Measurements from ENCODE around the gene NR0B2. TPM values are rescaled to one million over a fixed set of nuclear protein-coding genes. Genes with fewer than 3 reads are reported as not detected.

NR0B2 gene
- total and polyA plus RNA-seq, 7 donors, result 0.06 to 1.1 (median 0.23) TPM; not detected in 1

DNA sequence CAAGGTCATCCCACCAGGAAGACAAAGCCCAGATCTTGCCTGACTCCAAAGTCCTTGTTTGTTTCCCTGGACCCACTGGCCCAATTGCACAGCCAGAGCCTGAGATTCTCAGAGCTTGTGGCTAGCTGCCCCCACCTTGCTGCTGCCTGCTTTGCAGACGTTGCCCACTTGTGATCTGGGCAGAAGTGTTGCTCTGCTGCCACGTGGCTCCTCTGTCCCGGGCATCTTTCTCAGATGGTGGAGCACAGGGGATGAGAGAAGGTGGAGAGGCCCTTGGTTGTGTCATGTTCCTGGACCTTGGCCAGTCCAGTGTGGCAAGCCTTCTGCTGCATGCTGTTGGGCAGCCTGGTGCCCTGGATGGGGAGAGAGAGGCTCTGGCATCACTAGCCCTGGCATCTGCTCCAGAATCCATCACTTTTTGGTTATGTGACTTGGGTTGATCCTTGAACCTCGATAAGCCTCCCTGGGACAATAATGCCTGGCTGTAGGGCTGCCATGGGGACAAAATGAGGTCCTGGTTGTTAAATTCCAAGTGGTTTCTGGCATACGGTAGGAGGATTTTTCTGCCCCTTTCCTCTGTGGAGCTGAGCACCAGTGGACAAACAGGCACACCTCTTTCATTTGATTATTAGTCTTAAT, 1.5 kb upstream of the NR0B2 start:
- 45 to 51% (median 51%) methylated on average over 5 of the region's 5 CpGs for WGBS, 3 donors
- Histone ChIP-seq H3K27ac (no peak overlapping the region), H3K4me1 (peaks cover 10% of the 10 kb centered on the region), H3K36me3 (ENCODE audit: insufficient read depth in 1 of 2, low read depth in 1 of 2) (no peaks in the 10 kb centered on the region), H3K9me3 (no peaks in the 10 kb centered on the region), H3K4me3 (no peak overlapping the region), H3K27me3 (ENCODE audit: insufficient read depth in 3 of 3, low read length in 2 of 3) (no peaks in the 10 kb centered on the region)
- ATAC-seq, result peak in 3 of 4 donors; percentile 56 to 74 (median 56)
- intact Hi-C loops (cut with DNase I), result no loop called here
- DNase-seq, result peak; percentile 50 to 69
- TF ChIP-seq CTCF (IDR thresholded peaks at IDR 0.05), result no peak

- DNase-seq (no peak), ATAC-seq (peak in 2 of 4 donors; percentile 2 to 14)
- Histone ChIP-seq H3K27me3 (ENCODE audit: insufficient read depth in 3 of 3, low read length in 2 of 3) (no peaks in the 10 kb centered on the region), H3K4me1 (peaks cover 10% of the 10 kb centered on the region), H3K27ac (peak overlapping the region; percentile 70), H3K36me3 (ENCODE audit: insufficient read depth in 1 of 2, low read depth in 1 of 2) (no peaks in the 10 kb centered on the region), H3K9me3 (no peaks in the 10 kb centered on the region), H3K4me3 (peak overlapping the region; percentile 41)
- 69 to 74% (median 73%) methylated on average over 5 of the region's 5 CpGs for WGBS, 3 donors
- intact Hi-C loops (cut with DNase I), result no loop called here
- no peak for TF ChIP-seq CTCF (IDR thresholded peaks at IDR 0.05)
These were observed 404 bp downstream of the NR0B2 start for GRCh38 chr1:26913389-26913753.

- DNase-seq, result no peak
- no peaks in the 10 kb centered on the region for H3K9me3 ChIP-seq
- H3K4me1 ChIP-seq, result peaks cover 10% of the 10 kb centered on the region
- no peak overlapping the region for H3K4me3 ChIP-seq
- no peak overlapping the region for H3K27ac ChIP-seq
- WGBS, 3 donors, result 52 to 67% (median 63%) methylated on average over 2 of the region's 2 CpGs
- H3K27me3 ChIP-seq (ENCODE audit: insufficient read depth in 3 of 3, low read length in 2 of 3), result no peaks in the 10 kb centered on the region
- no peak for ATAC-seq
- intact Hi-C loops (cut with DNase I), result no loop called here
- no peaks in the 10 kb centered on the region for H3K36me3 ChIP-seq (ENCODE audit: insufficient read depth in 1 of 2, low read depth in 1 of 2)
- no peak for TF ChIP-seq CTCF (IDR thresholded peaks at IDR 0.05)
These were observed 1.7 kb downstream of the NR0B2 start for GRCh38 chr1:26912147-26912490.

DNA sequence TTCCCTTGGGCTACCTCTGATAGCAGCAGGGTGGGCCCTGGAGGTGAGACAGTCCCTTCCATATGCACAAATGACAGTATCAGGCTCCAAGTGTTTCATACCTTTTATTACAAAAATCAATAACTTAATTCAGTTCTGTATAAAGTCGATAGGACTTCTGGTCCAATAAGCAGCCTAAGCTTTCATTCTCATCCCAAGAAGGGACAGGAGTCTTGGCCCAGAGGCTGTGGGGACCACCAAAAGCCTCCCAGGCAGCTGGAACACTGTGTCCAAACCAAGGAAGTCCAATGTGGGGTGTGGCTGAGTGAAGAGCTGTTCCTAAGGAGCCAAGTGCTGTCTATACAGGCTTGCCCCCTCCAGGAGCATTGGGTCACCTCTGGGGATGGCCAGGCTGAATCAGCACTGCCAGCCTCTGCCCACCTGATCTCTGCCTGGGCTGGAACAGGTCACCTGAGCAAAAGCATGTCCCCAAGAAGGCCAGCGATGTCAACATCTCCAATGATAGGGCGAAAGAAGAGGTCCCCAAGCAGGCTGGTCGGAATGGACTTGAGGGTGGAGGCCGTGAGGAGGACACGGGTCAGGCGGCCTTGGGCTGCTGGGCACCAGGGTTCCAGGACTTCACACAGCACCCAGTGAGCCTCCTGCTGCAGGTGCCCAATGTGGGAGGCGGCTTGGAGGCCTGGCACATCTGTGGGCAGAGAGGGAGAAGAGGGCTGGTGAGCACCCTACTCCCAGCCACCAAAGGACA, 2.2 kb downstream of the NR0B2 start:
- 83 to 88% (median 87%) methylated on average over 8 of the region's 8 CpGs for WGBS, 3 donors
- no peaks in the 10 kb centered on the region for H3K27me3 ChIP-seq (ENCODE audit: insufficient read depth in 3 of 3, low read length in 2 of 3)
- intact Hi-C loops (cut with DNase I), result no loop called here
- TF ChIP-seq CTCF (IDR thresholded peaks at IDR 0.05), result no peak
- no peak overlapping the region for H3K27ac ChIP-seq
- H3K36me3 ChIP-seq (ENCODE audit: insufficient read depth in 1 of 2, low read depth in 1 of 2), result no peaks in the 10 kb centered on the region
- H3K9me3 ChIP-seq, result no peaks in the 10 kb centered on the region
- peaks cover 10% of the 10 kb centered on the region for H3K4me1 ChIP-seq
- H3K4me3 ChIP-seq, result no peak overlapping the region
- DNase-seq, result no peak
- ATAC-seq, result no peak

Measured in psoas muscle (tissue), 8 donors.